ENCODE measurements around the gene RGR. TPM values are rescaled to one million over a fixed set of nuclear protein-coding genes. Genes with fewer than 3 reads are reported as not detected.

The RGR gene
- total and polyA plus RNA-seq, 8 donors: 0.26 to 0.27 TPM; not detected in 6

GRCh38 chr10:84293574-84294016, 48.7 kb downstream of the RGR start:
- Histone ChIP-seq H3K9me3 (no peaks in the 10 kb centered on the region), H3K4me1 (no peaks in the 10 kb centered on the region), H3K4me3 (no peak overlapping the region), H3K27ac (no peak overlapping the region), H3K36me3 (no peaks in the 10 kb centered on the region), H3K27me3 (no peaks in the 10 kb centered on the region)
- no peak for TF ChIP-seq CTCF (IDR thresholded peaks at IDR 0.05)
- DNase-seq: no peak
- intact Hi-C loops (cut with DNase I): no loop called here
- ATAC-seq: no peak

DNA sequence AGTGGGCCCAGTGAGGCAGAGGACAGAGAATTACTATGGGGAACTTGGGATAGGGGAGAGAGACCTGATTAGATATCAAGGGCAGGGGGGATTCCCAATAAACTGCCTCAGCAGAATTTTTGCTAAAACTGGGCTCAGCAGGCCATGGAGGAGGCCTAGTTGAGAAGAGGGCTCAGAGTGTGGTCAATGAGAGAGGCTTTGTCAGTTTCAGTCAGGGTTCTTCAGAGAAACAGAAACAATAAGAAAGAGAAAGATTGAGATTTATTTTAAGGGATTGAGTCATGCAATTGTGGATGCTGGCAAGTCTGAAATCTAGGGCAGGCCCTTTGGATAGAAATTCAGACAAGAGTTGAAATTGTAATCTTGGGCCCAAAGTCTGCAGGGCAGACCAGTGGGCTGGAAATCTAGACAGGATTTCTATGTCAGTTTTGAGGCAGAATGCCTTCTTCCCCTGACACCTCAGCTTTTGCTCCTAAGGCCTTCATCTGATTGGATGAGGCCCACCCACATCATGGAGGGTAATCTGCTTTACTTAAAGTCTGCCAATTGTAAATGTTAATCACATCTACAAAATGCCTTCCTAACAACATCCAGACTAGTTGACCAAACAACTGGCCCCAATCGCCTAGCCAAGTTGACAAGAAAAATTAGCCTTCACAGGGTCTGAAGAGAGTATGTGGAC, 50.1 kb downstream of the RGR start:
- intact Hi-C loops (cut with DNase I): no loop called here
- no peak for ATAC-seq
- H3K4me3 ChIP-seq: no peak overlapping the region
- no peaks in the 10 kb centered on the region for H3K36me3 ChIP-seq
- H3K9me3 ChIP-seq: no peaks in the 10 kb centered on the region
- no peaks in the 10 kb centered on the region for H3K27me3 ChIP-seq
- DNase-seq: no peak
- TF ChIP-seq CTCF (IDR thresholded peaks at IDR 0.05): no peak
- peak overlapping the region in 1 of 2 donors; percentile 14 for H3K27ac ChIP-seq
- no peaks in the 10 kb centered on the region for H3K4me1 ChIP-seq

GRCh38 chr10:84296091-84296981, 51.5 kb downstream of the RGR start:
- no peaks in the 10 kb centered on the region for H3K9me3 ChIP-seq
- H3K27ac ChIP-seq: peak overlapping the region; percentile 13 to 71
- H3K27me3 ChIP-seq: no peaks in the 10 kb centered on the region
- no peak overlapping the region for H3K4me3 ChIP-seq
- intact Hi-C loops (cut with DNase I): no loop called here
- ATAC-seq (no peak), DNase-seq (no peak)
- H3K36me3 ChIP-seq: no peaks in the 10 kb centered on the region
- no peak for TF ChIP-seq CTCF (IDR thresholded peaks at IDR 0.05)
- H3K4me1 ChIP-seq: no peaks in the 10 kb centered on the region

GRCh38 chr10:84298057-84298456, 53.2 kb downstream of the RGR start:
- no peak for DNase-seq
- TF ChIP-seq CTCF (IDR thresholded peaks at IDR 0.05): no peak
- no peak for ATAC-seq
- Histone ChIP-seq H3K4me1 (no peaks in the 10 kb centered on the region), H3K27ac (no peak overlapping the region), H3K27me3 (no peaks in the 10 kb centered on the region), H3K9me3 (no peaks in the 10 kb centered on the region), H3K36me3 (no peaks in the 10 kb centered on the region), H3K4me3 (no peak overlapping the region)
- intact Hi-C loops (cut with DNase I): no loop called here

GRCh38 chr10:84302223-84302622, 57.4 kb downstream of the RGR start:
- Histone ChIP-seq H3K9me3 (no peaks in the 10 kb centered on the region), H3K4me1 (no peaks in the 10 kb centered on the region), H3K4me3 (no peak overlapping the region), H3K27ac (no peak overlapping the region), H3K27me3 (no peaks in the 10 kb centered on the region), H3K36me3 (no peaks in the 10 kb centered on the region)
- intact Hi-C loops (cut with DNase I): no loop called here
- DNase-seq (no peak), ATAC-seq (no peak)
- no peak for TF ChIP-seq CTCF (IDR thresholded peaks at IDR 0.05)

Measured in left lung (tissue), 10 donors.